GM21447 (cell line): ENCODE data around the gene MTHFD1.
"Not testable (repeated sequence)": the region's sequence is repeated elsewhere in the genome, so short reads cannot be mapped to it uniquely, and the experiment has no call there.

Experiments used
- ATAC-seq: cut with Tn5 transposase; IDR thresholded peaks from one replicate; pipeline ENCODE4 v1.9.1; 2021; ENCODE audit not compliant: unreplicated experiment

MTHFD1 gene

DNA sequence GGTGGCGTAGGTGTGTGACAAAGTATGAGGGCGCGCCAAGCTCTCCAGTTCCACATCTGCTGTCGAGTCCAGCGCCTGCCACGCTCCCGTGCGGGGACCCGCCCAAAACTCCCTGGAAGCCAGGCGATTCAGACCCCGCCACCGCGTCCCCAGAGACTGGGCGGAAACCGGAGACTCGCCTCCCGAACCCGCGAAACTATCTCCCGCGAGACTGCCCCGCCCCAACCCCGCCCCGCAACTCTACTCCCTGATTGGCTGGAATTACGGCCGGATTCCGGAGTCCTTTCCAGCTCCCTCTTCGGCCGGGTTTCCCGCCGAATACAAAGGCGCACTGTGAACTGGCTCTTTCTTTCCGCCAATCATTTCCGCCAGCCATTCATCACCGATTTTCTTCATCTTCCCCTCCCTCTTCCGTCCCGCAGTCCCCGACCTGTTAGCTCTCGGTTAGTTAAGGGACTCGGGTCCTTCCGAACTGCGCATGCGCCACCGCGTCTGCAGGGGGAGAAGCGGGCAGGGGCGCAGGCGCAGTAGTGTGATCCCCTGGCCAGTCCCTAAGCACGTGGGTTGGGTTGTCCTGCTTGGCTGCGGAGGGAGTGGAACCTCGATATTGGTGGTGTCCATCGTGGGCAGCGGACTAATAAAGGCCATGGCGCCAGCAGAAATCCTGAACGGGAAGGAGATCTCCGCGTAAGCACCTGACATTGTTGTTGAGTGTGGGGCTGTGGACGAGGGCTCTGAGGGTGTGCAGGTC lies at the start of gene MTHFD1:
Gene MTHFD1, plus strand, starts transcription at position 572 of the 751 bp plus-strand sequence. Its CDS starts 75 bp downstream, at position 647.
- ATAC-seq, result peak; percentile 62

DNA sequence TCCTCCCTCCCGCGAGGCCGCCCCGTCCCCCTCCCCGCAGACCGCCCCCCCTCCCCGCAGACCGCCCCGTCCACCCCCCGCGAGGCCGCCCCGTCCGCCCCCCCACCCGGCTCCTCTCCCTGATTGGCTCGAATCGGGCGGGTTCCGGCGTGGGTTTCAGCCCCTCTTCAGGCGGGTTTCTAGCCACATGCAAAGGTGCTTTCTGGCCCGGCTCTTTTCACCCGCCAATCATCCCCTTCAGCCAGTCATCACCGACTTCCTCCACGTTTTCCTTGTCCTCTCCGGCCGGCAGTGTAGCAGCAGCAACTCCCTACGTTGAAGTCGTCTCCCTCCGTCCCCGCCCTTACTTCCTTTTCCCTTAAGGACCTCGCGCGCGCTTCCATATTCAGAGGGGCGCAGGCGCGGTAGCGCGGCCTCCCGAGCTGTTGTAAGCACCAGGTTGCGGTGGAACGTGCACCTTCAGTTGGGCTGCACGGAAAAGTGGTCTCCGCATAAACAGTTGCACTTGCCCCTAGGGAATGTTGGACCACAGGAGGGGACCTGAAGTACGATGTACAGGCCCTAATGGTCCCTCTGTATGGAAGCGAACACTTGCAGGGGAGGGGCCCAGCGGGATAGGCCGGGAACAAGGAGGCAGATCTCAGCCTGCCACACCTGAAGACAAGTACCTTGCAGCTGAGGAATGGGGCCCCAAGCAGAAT lies 49.4 kb upstream of the MTHFD1 start:
- peak; percentile 92 for ATAC-seq

DNA sequence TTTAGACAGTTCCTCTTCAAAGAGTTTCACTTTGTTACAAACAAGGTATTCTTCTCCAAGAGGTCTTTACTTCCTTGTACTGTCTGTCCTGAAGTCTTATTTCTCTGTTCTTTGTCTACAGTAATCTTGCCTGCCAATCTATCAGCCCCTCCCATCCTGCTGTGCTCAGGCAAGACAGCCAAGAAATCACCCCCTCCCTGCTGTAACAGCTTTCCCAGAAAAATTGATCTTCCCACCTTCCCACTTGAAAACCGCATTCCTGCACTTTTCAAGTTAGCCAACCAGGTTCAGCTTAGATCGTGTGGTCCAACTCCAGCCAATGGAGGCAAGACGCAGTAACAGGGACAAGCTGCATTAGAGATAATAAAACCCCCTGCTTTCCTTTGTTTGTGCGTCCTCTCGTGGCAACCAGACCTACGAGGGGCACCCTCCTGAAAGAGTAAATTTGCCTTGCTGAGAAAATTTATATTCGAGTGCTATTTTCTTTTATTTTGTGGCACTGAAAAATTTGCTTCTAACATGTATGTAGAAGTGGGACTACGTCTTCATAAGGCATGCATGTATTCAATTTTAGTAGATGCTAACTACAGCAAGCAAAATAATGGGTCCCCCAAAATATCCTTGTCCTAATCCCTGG lies 47.5 kb upstream of the MTHFD1 start:
- no peak for ATAC-seq

DNA sequence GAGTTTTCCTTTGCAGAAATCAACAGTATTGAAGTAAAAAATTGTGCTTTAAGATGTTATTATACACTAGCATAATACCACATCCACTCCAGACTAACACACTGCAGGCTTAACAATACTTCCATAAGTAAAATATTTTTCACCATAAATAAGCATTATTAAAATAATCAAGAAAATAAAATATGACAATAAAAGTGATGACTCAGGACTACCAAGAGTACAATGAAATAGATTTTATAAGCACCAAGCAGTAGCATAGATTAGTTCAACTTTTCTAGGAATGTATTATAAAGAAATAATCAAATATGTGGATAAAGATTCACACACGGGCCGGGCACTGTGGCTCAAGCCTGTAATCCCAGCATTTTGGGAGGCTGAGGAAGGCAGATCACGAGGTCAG lies 40.4 kb upstream of the MTHFD1 start:
- no peak for ATAC-seq

DNA sequence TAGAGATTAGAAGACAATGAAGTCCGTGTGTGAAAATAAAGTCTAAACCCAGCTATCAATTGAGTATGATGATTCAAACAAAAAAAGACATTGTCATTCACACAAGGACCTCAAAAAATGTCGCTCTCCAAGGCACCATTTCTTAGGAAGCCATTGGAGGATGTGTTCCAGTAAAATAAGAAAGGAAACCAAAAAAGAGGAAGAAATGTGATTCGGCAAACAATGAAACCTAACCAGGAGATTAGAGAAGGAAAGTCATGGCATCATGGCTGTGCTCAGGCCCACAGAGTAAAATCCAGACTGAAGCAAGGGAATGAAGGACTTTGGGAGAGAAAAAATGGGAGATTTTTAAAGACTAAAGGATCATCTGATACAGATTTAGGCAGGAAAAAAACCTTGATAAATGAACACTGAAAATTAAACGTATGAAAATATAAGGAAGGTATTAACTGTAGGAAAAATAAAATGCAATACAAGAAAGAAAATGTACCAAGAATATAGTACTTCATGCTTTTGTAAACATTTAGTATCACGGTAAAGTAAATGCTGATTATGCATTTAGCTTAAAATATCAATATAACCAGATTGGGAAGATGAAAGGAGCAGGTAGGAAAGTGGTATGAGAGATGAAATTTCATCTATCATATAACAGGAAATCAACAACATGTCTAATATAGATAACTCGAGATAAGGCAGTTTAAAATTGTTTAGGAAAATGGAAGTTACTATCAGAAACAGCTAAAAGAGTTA lies 38.2 kb upstream of the MTHFD1 start:
- ATAC-seq, result no peak

DNA sequence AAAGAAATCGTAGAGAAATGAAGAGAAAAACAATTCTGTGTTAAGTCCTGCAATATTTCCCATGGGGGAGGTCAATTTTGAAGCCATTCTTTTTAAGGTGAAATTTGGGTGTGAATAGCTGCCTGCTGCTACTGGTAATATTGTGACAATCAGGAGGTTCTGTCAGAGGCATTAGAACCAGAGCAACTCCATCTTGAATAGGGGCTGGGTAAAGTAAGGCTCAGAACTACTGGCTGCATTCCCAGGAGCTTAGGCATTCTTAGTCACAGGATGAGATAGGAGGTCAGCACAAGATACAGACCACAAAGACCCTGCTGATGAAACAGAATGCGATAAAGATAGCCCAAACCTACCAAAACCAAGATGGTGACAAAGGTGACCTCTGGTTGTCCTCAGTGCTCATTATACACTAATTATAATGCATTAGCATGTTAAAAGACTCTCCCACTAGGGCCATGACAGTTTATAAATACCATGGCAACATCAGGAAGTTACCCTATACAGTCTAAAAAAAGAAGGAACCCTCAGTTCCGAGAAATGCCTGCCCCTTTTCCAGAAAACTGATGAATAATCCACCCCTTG lies 24.8 kb upstream of the MTHFD1 start:
- ATAC-seq, result no peak

DNA sequence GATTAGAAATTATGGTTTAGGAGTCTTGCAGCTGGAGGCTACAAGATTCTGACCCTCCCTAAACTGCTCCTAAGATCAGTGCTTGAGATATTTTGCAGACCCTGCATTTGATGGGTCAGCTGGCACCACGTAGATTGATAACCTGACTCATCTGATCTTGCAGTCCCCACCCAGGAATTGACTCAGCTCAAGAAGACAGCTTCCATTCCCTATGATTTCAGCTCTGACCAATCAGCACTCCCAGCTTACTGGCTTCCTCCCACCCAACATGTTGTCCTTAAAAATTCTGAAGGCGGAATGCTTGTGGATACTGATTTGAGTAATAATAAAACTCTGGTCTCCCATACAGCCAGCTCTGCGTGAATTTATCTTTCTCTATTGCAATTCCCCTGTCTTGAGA lies 23.2 kb upstream of the MTHFD1 start:
- ATAC-seq, result no peak

DNA sequence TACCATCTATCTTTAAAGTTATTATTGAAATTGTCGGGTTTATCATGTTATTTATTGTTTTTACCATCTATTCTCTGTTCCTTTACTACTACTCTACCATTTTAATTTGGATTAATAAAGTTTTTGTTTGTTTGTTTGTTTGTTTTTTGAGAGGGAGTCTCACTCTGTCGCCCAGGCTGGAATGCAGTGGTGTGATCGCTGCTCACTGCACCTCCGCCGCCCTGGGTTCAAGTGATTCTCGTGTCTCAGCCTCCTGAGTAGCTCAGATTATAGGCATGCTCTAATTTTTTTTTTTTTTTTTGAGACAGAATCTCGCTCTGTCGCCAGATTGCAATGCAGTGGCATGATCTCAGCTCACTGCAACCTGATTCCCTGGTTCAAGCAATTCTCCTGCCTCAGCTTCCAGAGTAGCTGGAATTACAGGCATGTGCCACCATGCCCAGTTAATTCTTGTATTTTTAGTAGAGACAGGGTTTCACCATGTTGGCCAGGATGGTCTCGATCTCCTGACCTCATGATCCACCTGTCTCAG lies 22.7 kb upstream of the MTHFD1 start:
- ATAC-seq, result not testable (repeated sequence)

DNA sequence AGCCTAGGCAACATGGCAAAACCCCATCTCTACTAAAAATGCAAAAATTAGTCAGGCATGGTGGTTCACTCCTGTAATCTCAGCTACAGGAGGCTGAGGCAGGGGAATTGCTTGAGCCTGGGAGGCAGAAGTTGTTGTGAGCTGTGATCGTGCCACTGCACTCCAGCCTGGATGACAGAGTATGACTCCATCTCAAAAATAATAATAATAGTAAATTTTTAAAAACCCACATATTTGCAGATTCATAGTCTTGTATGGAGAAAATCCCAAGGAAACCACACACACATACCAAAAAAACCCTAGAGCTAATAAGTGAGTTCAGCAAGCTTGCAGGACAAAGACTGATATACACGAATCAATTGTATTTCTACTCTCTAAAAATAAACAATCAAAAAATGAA lies 19.0 kb upstream of the MTHFD1 start:
- ATAC-seq, result no peak

DNA sequence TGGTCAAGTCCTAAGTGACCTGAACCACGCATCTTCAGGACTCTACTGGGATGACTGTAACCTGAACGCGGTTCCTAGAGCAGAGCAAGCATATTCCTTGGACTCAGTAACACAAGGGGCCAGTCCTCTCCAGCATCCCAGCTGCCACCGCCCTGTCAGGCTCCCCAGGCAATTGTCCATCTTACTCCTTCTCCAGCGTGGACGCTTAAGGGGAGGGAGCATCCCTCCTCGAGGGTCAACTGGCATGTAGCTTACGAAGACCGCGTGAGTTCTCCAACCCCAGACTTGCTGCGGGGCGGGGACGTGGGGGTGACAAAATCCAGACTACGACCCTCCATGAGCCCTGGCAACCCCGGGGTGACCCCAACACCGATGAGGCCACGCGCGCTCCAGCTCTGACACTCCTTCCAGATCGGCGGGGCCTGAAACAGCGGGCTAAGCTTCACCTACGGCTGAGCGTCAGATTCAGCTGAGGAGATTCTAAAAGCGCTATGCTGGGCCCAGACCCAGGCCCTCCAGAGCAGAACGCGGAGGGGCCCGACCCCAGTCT lies 846 bp upstream of the MTHFD1 start:
- no peak for ATAC-seq

DNA sequence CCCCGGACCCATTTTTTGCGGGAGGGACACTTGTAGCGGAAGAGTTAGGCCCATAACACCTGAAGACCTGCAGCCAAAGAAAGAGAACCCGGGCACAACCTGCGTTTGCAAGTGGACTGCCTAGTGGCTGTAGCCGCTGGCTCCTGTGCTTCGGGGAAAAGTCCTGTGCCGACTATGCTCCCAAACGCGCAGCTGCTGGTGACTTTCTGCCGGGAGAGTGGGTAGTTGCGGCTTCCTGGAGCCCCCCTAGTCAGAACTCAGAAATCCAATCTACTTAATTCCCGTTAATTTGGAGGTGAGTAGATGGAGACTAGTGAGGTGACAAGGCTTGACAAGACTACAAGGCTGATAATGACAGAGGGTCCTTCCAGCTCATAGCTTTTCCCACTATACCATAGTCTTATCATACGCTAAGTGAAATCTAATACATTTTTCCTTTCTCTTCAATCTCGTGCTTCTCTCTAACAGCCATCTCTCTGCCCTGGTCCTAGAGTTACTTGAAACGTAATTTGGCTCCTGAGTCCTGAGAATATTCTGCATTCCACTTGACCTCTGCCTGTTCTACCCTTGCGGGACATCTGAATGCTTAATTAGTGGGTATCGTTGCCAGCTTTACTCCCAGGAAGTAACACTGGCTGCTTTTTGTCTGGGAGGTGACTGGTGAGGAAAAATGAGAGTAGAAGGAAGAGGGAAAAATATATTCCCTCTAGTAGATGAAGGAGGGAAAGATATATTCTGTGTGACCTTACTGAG lies 556 bp downstream of the MTHFD1 start:
- peak; percentile 13 for ATAC-seq

DNA sequence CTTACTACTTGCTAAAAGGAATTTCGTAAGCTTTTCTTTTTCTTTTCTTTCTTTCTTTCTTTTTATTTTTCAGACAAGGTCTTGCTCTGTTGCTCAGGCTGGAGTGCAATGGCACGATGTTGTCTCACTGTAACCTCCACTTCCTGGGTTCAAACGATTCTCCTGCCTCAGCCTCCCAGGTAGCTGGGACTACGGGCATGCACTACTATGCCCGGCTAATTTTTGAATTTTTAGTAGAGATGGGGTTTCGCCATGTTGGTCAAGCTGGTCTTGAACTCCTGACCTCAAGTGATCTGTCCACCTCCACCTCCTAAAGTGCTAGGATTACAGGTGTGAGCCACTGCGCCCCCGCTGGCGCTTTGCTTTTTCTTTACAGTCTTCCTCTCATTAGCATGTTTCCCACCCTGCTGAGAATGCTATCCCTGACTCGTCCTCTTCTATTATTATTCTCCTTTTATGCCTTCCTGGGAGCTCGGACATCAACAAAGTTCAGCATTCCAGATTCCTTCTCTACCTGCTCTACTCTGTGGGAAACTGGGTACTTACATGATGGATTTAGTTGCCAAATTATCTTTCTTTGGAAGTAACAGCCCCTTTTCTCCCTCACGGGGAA lies 3.1 kb downstream of the MTHFD1 start:
- no peak for ATAC-seq

DNA sequence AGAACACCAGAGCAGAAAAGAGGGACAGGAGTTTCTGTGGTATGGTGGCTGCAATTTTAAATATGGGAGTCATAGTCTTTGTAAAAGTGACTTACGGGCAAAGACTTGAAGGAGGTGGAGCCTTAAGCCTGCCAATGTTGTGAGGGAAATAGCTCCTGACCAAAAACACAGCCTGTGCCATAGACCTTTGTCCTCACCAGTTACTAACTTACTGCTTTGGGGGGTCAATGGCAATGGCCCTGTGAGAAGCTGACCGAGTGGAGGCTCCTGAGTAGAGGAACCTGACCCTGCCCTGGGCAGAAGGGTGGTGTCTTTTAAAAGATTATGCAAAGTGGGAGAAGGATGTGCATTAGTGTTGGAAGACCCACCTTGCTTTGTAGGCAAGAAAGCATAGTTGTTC lies 3.8 kb downstream of the MTHFD1 start:
- ATAC-seq, result no peak

DNA sequence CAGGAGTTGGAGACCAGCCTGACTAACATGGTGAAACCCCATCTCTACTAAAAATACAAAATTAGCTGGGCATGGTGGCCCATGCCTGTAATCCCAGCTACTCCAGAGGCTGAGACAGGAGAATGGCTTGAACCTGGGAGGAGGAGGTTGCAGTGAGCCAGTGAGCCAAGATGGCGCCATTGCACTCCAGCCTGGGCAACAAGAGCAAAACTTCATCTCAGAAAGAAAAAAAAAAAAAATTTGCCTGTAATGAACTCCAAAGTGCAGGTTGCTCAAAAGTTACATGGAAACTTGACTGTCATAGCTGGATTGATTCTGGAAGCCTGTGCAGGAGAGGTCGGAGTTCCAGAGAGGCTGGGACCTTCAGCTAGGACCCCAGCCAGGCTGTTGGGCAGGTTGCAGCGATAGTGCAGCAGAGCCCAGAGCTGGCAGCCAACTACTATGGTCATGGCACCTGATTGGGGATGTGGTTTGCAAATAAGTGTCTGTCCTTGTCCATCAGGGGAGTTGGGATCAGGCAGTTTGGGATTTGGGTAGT lies 5.1 kb downstream of the MTHFD1 start:
- not testable (repeated sequence) for ATAC-seq

DNA sequence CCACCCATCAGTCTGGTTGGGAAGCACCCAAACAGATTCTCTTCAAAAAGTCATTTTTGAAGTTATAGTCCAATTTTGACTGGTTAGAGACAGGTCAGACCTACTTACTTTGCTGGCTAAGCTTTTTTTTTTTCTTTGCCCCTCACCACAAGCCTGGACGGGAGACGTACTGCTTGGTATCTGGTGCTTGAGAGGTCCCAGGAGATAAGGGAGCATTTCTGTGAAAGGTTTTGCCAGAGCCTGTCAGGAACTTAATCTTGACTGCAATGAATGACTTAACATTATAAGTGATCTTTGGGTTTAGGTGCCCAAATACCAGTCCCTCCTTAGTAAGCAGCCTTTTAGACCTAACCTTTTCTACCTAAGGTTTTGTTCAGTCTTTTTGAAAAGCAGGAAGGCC lies 6.3 kb downstream of the MTHFD1 start:
- no peak for ATAC-seq

DNA sequence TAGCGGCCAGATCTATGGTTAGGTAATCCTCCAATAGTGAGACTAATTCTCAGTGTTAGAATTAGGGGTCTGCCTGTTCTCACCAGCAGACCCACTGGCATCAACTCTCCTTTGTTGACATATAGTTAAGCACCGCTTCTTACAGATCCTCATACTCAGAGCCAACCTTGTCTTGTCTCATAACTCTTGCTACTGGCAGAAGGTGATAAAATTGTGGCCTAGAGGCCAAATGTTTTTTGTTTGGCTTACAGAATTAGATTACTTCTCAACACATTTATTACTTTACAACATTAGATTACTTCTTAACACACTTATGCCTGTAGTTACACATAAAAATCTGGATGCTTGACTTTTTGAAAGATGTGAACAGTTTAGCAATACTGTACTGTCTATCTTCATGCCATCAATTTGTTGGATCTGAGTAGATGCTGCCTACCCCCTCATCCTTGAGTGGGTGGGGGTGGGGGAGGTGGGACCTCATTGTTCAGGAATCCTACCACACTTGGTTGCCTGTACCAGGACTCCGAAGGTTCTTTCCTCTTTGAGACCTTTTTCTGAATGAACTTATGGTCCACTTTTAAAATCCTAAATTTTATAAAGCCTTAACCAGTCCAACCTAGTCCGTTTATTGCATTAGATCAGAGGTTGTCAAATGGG lies 7.0 kb downstream of the MTHFD1 start:
- no peak for ATAC-seq

DNA sequence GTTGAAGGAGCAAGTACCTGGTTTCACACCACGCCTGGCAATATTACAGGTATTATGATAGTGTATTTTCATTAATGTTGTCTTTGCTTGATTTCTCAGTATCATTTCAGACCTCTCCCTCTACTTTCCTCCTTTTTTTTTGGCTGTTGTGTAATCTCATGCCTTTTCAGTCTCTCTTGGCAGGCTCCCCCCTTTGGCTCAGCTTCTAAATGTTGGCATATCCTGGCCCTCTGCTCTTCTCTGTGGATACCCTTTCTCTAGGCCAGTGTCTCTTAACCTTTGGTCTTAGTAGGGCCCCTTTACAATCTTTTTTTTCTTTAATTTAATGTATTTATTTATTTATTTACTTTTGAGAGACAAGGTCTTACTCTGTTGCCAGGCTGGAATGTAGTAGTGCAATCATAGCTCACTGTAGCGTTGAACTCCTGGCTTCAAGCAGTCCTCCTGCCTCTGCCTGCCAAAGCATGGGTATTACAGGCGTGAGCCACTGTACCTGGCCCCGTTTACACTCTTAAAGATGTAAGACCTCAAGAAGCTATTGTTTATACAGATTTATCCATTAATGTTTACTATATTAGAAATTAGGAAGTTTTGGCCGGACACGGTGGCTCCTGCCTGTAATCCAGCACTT lies 12.8 kb downstream of the MTHFD1 start:
- ATAC-seq, result no peak

DNA sequence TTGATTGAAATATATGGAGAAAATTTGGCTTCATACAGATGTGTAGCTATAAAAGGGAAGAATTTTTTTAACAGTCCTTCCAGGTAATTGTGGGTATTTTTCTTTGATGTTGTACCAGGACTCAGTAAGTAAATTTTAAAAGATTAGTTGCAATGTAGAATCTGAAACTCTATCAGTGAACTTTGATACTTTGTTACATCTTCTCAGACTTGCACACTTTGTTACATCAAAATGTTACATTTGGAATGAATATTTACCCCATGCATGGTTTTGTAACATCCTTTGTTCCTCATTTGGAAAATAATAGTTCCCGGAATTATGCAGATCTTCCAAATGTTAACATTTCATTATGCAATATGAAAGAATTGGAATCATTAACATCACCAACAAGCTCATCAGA lies 13.8 kb downstream of the MTHFD1 start:
- ATAC-seq, result no peak
